ENCODE results near the gene USP6NL.
"Not testable (repeated sequence)": the region's sequence is repeated elsewhere in the genome, so short reads cannot be mapped to it uniquely, and the experiment has no call there.

USP6NL gene

DNA sequence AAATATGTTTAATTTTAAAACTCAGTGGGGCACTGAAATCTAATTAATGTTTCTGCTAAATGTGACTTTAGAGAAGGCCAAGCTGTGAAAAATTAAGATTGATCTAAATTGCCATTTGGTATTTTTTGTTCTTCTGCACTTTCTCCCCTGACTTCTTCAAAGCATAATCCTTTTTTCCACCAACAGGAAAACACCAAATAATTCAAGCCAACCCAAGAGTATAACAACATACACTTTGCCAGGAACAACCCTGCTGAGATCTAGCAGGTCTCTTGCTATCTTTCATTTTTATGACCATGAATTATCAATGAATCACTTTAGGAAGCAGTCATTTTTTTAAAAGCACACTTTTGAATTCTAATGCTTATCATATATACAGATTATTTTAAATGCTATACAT, 100.1 kb downstream of the USP6NL start:
- no peak for DNase-seq

DNA sequence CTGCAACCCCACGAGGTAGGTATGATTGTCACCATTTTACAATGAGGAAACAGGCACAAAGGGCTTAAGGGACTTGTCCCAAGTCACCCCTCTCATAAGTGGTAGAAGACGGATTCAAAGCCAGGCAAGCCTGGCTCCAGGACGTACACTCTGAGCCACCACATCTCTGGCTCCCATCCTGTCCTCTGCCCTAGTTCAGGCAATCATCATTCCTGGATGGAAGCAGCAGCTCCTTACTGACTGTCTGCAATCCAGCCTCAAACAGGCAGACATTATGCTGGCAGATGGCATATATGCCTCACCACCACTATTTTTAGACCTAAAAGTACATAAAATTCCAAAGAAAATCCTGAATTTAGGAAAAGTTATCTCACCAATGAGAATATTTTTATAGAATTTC, 100.7 kb downstream of the USP6NL start:
- DNase-seq: no peak

DNA sequence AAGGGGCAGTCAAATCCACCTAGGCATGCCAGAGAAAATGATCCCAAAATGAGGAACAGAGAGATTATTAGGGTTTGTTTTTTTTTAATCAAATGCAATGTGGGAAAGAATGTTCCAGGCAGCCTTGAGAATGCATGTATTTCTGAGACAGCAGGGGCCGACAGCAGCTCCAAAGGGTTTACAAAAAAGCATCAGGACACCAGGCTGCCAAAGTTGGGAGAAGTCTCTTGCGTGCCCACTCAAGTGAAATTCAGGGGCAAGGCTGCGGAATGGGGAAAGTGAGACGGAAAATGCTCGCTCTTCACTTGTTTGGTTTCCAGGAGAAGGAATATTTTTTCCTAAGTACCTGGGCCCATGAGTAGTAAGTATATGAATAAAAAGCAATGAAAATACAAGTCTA, 101.2 kb downstream of the USP6NL start:
- no peak for DNase-seq

DNA sequence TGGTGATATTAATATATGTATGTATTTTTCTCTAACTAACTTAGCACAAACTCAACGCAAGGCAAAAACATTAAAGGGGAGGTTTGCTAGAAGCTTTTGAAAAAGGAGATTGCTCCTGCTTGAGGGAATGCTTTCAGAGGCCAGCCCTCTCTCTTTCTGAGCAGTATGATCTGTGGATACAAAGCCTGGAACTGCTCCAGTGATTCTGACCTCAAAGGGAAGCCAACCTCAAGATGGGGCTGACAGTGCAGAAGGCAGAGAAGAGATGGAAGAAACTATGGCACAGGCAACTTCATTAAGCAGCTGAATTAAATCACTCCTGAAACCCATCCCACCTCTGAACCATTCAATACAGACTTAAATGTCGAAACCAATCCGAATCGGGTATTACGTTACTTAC, 102.4 kb downstream of the USP6NL start:
- no peak for DNase-seq

DNA sequence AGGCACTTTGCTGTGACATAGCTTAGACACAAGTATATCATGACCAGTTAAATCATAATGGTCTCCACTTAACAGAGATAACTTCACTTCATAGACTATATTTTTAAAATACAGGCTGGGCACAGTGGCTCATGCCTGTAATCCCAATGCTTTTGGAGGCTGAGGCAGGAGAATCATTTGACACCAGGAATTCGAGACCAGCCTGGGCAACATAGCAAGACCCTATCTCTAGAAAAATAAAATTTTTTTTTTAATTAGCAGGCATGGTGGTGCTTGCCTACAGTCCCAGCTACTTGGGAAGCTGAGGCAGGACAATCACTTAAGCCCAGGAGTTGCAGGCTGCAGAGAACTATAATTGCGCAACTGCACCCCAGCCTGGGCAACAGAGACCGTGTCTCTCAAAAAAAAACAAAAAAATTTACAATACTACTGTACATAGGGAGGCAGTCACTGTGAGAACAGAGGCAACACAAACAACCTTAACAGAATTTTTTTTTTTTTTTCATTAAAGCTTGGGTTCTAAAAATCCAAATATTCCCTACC, 105.1 kb downstream of the USP6NL start:
- no peak for DNase-seq

DNA sequence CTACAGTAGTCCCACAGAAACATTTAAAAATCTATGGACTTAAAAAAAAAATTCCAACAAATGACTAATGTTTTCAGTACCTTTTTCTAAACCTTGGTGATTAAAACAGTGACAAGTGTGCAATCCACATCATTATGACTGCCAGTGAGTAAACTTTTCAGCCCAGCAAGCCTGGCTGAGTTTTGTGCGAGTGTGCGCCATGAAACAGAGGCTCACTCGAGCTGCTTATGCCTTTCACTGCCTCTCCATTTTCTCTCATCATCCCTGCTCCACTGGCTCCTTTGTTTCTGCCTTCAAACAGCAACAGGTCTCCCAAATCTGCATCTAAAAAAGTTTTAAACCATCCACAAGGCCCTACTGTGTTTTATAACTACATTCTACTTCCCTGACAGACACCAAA, 105.8 kb downstream of the USP6NL start:
- no peak for DNase-seq

DNA sequence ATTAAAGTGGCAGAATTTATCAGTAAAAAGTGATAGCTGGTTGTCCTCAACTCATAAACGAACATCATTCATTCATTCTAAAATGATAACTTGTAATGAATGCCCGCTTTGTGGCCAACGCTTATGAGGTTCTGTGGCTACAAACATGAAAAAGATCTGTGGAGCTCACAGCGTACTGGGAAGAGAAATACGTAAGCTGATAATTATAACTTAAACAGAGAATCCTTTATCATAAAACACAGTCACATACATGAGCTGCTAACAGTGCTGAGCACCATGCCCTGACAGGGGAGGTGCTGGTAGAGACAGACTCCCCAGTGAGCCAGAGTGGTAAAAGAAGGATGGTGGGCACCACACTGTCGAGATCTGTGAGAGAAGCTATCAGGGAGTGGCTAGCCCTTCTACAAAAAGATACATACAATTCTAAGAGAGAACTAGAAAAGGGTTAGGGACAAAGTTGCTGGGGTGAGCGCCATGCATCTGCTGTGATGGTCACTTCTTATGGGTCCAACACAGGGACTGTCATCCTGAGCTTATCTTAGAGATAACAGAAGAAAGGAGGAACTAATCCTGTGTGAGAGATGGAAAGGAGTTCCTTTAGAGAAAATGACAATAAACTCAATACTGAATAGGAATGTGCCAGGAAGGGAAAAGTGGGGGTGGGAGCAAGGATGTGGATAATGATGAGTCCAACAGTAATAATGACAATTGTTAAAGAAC, 106.7 kb downstream of the USP6NL start:
- DNase-seq: no peak

DNA sequence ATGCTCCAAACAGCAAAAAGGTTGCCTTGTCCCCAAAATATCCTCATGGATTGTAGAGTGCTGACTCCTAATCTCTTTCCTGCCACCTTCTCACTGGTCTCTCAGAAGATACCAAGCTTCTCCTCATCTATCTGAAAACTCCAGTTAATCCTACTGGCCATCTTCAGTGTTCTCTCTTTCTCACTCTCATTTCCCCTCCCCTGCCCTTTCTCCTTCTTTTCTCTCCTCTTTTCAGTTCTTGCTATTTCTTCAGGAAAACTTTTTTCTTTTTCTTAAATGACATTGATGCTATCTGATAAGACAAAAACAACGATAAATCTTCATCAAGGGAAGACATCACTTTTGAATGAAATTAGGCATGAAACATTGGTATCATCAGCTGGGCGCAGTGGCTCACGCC, 109.8 kb downstream of the USP6NL start:
- no peak for DNase-seq

DNA sequence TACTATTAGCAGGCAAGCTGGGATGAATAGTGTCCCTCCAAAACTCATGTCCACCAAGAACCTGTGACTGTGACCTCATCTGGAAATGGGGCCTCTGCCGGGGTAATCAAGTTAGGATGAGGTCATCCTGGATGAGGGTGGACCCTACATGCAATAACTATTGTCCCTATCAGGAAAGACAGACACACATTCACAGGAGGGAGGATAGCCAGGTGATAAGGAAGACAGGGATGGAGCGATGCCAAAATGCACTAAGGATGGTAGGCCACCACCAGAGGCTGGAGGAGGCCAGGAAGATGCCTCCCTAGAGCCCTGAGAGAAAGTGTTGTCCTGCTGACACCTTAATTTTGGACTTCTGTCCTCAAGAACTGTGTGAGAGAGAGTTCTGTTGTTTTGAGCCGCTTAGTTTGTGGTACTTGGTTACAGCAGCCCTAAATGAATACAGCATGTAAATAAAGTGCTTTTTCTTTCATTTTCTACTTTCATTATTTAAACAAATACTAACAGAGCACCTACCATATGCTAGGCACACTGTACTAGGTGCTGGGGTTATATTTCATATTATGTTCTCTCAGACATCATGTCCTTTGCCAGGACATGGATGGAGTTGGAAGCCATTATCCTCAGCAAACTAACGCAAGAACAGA, 111.9 kb downstream of the USP6NL start:
- DNase-seq: no peak

DNA sequence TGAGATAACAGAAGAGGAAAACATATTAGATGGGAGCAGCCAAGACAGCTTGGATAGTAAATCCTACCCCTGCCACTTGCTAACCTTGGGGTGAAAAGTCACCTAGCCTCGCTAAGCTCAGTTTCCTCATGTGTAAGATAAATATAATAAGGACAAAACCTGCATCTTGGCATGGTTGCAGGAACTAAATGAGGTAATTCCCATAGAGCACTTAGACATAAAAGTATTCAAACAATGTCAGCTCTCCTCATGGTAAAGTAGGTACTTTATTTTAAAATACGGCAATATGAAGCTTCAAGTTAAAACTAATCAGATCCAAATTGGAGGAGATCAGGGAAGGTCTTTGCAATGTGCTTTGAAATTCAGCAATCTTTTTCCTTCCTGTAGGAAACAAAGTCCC, 113.1 kb downstream of the USP6NL start:
- DNase-seq: no peak

DNA sequence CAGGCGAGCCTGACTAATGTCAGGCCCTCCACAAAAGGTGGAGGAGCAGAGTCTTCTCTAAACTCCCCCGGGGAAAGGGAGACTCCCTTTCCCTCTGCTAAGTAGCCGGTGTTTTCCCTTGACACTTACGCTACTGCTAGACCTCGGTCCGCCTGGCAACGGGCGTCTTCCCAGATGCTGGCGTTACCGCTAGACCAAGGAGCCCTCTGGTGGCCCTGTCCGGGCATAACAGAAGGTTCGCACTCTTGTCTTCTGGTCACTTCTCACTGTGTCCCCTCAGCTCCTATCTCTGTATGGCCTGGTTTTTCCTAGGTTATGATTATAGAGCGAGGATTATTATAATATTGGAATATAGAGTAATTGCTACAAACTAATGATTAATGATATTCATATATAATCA, 116.5 kb downstream of the USP6NL start:
- not testable (repeated sequence) for DNase-seq

DNA sequence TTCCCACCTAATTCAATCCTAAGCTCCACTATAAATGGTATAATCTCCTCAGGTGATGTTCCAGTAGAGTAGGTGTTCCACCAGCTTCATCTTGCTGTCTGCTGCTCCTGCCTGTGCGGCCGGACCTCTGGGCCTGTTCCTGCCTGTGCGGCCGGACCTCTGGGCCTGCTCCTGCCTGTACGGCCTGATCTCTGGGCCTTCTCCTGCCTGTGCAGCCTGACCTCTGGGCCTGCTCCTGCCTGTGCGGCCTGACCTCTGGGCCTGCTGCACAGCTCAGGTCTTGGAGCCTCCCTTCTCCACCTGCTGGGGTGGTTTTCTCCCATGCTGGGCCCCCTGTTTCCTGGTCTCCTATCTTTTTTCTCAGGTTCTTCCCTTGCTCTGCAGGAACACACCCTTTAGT, 117.8 kb downstream of the USP6NL start:
- no peak for DNase-seq

DNA sequence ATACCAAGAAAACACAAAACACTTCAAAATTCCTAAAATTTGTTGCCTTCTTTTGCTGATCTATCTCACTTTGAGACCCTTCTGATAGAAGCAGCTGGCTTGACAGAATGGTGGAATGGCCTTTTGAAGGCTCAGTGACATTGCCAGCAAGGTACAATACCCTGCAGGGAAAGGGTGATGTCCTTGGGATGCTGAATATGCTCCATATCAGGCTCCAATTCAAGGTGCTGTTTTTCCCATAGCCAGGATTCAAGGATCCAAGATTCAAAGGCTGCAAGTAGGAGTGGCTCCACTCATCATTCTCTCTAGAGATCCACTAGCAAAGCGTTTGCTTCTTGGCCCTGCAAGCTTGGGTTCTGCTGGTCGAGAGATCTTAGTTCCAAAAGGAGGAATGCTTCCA, 120.4 kb downstream of the USP6NL start:
- no peak for DNase-seq

DNA sequence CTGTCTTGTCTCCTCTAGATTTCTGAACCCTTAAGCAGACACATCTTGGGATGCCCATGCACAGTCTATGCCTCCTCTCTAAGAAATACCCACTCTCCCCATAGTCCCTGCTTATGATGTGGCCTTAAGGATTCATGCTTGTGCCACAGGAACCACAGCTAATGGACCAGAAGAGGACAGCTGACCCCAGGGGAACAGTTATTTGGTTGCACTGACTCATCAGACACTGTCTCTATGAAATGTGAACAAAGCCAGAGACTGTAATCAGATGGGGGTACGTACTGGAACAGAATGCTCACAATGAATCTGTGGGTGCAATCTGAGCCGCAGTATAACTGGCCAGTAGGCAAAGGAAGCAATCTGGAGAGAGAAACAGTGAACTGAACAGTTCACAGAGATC, 121.9 kb downstream of the USP6NL start:
- DNase-seq: no peak

DNA sequence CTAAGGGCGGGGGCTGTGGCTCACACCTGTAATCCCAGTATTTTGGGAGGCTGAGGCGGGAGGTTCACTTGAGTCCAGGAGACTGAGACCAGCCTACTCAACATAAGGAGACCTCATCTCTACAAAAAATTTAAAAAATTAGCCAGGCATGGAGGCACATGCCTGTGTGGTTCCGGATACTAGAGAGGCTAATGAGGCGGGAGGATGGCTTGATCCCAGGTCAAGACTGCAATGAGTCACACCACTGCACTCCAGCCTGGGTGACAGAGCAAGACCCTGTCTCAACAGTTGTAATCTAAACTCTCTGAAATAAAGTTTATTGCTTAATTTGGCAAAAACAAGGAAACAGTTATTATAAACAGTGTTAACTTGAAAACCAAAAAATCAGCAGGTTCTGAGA, 123.3 kb downstream of the USP6NL start:
- no peak for DNase-seq

DNA sequence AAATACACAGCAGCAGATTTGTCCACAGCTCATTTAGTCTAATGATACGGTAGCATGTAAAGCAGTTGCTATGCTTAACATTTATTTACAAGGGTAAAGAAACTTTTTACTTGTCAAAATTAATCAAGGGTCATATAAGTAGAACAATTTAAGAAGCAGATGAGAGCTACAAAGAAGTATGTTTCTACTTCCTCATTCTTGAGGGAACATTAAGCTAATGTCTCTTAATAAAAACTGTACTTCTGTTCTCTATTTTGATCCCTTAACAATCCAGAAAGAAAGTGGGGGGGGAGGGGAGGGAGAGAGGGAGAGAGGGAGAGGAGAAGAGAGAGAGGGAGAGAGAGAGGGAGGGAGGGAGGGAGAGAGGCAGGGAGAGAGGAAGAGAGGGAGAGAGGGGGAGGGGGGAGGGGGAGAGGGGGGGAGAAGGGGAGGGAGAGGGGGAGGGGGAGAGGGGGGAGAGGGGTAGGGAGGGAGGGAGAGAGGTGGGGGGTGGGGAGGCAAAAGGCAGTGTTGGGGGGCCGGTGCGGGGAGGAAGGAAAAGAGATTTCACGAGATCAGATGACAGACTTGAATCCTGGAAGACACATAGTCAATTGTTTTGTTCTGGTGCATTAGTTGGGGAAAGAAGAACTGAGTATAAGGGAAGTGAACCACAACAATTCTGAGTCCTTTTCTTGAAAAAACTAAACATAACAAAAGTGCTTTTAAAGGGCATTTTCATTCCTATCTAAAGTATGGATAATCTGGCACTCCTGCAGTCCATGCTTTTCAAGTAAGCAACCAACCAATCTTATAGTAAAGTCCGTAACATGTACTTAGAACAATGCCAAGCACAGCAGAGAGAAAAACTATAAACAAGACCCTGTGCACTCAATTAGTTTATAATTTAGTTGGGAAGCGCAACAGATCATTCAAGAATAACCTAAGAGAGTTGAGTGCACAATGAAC, 128.0 kb downstream of the USP6NL start:
- DNase-seq: no peak

DNA sequence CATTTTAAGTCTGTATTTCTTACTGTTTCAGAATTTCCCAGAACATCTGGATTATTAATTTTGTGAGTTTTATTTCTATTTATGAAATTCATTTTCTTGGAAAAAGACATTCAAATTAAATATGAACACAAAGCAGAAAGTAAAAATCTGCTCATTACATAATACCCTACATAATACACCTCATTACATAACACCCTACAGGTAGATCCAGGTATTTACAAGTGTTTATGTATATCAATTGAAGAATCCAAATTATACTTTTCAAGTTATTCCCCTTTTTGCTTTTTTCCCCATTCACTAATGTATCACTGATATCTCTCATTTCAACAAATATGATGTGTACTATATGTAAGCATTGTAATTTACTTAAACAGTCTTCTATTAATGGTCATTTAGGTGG, 129.1 kb downstream of the USP6NL start:
- DNase-seq: no peak

DNA sequence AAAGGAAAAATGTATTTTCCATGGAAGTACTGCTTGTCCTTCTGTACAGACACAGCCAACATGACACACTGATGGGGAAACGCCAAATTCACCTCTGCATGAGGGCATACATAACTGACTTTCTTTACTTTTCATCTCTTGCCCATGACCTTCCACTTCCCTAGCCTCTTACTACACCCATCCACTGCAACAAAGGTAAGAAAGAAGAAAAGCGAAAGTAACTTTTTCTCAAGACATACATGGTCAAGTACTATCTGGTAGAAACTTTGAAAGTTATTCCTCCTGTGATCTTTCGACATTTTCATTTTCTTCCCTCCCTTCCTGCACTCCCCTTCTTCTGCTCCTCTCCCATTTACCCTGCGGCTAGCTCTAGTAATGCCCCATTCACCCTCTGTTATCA, 130.8 kb downstream of the USP6NL start:
- DNase-seq: no peak

DNA sequence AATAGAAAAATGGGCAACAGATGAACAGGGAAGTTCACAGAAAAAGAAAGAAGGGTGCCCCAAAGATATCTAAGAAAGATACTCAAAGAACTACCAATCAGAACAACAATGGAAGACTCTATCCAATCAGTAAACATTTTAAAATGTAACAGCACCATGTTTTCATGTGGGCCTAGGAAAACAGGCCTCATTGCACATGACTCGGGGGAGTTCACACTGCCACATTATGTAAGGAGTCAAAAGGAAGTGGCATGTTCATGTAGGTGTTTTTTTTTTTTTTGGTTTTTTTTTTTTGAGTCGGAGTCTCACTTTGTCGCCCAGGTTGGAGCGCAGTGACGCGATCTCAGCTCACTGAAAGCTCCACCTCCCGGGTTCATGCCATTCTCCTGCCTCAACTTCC, 132.2 kb downstream of the USP6NL start:
- DNase-seq: no peak

DNA sequence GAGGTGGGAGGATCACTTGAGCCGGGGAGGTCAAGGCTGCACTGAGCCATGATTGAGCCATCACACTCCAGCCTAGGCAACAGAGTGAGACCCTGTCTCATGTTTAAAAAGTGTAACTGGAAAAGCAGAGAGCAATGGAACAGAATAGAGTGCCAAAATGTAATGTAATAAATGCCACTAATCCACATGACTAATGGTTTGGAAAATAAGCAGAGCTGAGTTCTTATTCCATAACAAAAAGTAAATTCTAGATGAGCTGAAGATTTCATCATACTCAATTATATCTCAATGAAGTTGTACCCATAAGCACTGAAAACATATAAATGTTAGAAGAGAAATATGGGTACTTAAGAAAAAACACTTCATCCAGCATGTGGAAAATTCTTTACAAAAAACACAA, 132.6 kb downstream of the USP6NL start:
- DNase-seq: no peak

DNA sequence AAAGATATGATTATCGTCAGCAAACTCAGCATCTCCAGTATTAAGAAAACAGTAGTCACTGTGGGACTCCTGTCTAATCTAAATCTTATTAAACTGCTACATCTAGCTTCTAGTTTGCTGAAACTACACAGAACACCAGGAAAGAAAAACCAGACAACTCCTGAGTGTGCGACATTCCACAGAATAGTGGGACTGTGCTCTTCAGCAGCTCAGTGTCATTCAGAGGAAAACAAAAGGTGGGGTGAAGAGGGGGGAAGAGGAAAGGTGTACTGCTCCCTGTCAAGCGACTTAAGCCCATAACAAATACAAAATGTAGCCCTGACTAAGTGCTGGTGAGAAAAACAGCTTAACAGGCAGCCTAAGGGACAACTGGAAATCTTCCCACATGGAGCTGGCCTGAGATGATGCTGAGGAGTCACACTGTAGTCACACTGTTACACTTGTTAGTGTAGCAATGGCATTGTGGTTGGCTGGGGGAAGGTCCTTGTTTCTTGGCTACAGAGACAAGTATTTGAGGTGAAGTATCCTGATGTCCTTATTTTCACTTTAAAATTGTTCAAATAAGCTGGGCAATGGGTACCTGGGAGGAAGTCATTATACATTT, 135.5 kb downstream of the USP6NL start:
- no peak for DNase-seq

DNA sequence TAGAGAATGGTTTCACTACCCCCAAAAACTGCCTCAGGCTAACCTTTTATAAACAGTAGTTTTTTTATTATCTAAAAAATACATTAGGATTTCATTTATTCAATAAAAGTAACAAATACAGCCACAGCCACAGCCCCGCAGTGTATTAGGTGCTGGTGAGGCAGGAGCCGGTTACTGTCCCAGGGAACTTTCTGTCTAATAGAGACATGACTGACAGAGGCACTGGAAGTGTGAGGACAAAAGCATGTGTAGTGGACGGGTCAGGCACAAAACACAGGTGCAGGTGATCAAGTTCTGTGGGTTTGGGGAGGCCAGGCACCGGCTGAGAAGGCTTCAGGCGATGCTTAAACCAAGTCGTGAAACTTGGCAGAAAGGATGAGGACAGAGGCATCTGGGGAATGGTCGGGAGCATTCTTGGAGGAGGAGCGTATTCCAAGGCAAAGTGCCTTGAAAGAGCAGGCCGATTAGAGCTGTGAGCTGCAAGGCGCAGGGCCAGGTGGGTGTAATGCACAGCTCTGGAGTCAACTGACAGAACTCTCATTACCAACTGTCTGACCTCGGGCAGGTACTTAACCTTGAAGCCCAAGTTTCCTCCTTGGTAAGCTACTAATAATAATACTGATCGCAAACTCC, 138.2 kb downstream of the USP6NL start:
- no peak for DNase-seq
